GM12892 (cell line): ENCODE data around the gene CLTC.
"Not testable (repeated sequence)": the region's sequence is repeated elsewhere in the genome, so short reads cannot be mapped to it uniquely, and the experiment has no call there.

Experiments
- POLR2A ChIP-seq: IDR thresholded peaks from 2 replicates; pipeline ENCODE4 v1.6.1; 2011; ENCODE audit warnings: low read depth, low read length, control low read depth
- TAF1 ChIP-seq: IDR thresholded peaks from 2 replicates; pipeline ENCODE4 v1.6.1; 2011; ENCODE audit warnings: low read depth, mild to moderate bottlenecking, control low read depth, low read length, borderline replicate concordance

DNA sequence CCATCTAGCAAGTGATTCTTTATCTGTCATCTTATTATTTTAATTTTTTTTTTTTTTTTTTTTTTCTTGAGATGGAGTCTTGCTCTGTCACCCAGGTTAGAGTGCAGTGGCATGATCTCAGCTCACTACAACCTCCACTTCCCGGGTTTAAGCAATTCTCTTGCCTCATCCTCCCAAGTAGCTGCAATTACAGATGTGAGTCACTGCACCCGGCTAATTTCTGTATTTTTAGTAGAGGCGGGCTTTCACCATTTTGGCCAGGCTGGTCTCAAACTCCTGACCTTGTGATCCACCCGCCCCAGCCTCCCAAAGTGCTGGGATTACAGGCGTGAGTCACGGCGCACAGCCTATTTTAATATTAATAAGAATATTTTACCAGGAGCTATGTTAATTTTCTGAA, 36.9 kb downstream of the CLTC start:
- not testable (repeated sequence) for TF ChIP-seq TAF1, POLR2A
